Measurements from ENCODE around the gene ANKRD6.
A peak's percentile ranks its signal among the peaks of the same experiment; 100 is the strongest.

ANKRD6 gene

DNA sequence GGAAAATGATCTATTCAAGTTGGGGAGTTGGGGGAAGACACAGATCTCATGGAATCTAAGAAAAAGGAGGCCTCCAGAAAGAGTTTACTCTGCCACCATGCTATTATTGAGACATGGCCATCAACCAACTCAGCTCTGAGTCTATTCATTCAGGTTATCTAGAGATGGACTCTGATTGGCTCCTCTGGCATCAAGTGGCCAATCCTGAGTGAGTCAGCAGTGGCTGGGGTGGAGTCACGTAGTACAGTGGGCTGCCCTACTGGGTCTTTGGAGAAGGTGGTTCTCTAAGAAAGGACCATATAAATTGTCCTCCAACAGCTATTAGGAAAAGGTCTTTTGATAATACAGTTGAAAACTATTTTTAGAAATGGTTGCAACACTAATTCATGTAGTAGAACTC lies 163.5 kb downstream of the ANKRD6 start:
- TF ChIP-seq, protein P1, sequence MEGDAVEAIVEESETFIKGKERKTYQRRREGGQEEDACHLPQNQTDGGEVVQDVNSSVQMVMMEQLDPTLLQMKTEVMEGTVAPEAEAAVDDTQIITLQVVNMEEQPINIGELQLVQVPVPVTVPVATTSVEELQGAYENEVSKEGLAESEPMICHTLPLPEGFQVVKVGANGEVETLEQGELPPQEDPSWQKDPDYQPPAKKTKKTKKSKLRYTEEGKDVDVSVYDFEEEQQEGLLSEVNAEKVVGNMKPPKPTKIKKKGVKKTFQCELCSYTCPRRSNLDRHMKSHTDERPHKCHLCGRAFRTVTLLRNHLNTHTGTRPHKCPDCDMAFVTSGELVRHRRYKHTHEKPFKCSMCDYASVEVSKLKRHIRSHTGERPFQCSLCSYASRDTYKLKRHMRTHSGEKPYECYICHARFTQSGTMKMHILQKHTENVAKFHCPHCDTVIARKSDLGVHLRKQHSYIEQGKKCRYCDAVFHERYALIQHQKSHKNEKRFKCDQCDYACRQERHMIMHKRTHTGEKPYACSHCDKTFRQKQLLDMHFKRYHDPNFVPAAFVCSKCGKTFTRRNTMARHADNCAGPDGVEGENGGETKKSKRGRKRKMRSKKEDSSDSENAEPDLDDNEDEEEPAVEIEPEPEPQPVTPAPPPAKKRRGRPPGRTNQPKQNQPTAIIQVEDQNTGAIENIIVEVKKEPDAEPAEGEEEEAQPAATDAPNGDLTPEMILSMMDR (IDR thresholded peaks at IDR 0.05; ENCODE audit: control extremely low read depth, extremely low read depth, low read depth, missing control alignments), result no peak
- no peak for DNase-seq (ENCODE audit: extremely low spot score)
- CTCF ChIA-PET, result interaction anchor here (4.1 to 5.1 kb wide), 2 partner anchors 13 to 164 kb away, joined by 16 to 32 read pairs; partner anchors contain the start of gene ANKRD6
- POLR2A ChIA-PET, result no interaction called here

DNA sequence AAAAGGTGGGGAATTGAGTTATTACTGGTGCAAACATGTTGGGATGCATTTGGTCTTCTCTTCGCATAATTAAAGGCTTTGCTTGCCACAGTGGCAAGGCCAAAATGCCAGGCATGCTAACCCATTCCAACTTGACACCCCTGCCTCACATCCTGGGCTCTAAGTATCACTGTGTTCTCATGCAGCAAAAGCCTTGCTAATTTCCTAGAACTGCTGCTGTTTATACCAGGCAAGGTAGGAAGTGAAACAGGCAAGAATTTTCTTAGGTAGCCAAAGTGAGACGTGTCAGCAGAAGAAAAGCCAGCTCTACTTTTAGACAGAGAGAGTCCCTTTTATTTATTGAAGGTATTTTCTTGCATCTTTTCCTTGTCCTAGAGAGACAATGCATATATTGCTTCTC lies 164.4 kb downstream of the ANKRD6 start:
- TF ChIP-seq, protein P1 (IDR thresholded peaks at IDR 0.05; ENCODE audit: control extremely low read depth, extremely low read depth, low read depth, missing control alignments), result no peak
- ChIA-PET CTCF (interaction anchor here (1.2 to 5.1 kb wide), 3 partner anchors 12 to 290 kb away, joined by 3 to 32 read pairs (median 16); partner anchors contain the start of gene ANKRD6), POLR2A (no interaction called here)
- no peak for DNase-seq (ENCODE audit: extremely low spot score)

DNA sequence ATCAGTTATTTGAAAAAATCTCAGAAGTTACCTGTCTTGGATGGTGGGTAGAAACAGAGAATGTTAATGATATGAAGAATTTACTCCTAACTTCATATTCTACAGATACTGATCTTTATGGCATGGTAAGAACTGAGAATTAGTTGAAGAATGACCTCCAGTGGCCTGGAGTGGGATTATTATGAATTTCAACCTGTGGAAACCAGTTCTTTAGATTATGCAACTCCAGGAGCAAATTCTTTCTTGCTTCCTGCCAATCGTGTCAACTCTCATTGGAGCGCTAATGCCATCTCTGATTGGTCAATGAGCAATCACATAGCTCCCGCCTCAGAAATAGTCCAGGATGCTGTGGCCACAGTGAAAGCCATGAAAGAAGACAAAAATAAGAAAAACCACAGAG lies 165.0 kb downstream of the ANKRD6 start:
- POLR2A ChIA-PET, result no interaction called here

DNA sequence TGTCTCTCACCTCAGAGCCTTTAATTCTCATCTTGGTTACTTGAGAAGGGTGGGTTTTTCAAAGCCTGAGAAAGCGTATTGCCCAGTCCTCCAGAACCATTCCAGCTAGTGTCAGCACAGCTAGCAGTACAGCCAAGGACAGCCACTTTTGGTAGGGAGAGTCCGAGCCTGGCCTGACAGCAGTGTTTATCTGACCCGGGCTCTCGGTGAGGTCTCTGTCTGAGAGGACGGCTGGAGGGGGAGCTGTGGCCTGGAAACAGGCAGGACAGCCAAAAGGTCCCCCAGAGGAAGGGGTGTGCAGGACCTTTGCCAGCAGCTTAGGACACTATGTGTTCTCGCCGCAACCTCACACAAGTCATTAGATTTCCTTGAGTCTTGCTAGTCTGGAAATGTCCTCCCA lies 166.8 kb downstream of the ANKRD6 start:
- ChIA-PET CTCF (interaction anchor here (0.7 to 5.1 kb wide), 5 partner anchors 9 to 43 kb away, joined by 3 to 32 read pairs (median 3); no protein-coding TSS in a partner anchor), POLR2A (no interaction called here)
- DNase-seq (ENCODE audit: extremely low spot score), result no peak
- TF ChIP-seq, protein P1 (IDR thresholded peaks at IDR 0.05; ENCODE audit: control extremely low read depth, extremely low read depth, low read depth, missing control alignments), result no peak

More for the DNA sequence above, 165.0 kb downstream of the ANKRD6 start:
- CTCF ChIA-PET, result interaction anchor here (0.9 to 5.1 kb wide), 4 partner anchors 12 to 291 kb away, joined by 3 to 32 read pairs (median 10); partner anchors contain the start of gene ANKRD6
- no peak for DNase-seq (ENCODE audit: extremely low spot score)
- TF ChIP-seq, protein P1 (IDR thresholded peaks at IDR 0.05; ENCODE audit: control extremely low read depth, extremely low read depth, low read depth, missing control alignments), result peak; percentile 20

DNA sequence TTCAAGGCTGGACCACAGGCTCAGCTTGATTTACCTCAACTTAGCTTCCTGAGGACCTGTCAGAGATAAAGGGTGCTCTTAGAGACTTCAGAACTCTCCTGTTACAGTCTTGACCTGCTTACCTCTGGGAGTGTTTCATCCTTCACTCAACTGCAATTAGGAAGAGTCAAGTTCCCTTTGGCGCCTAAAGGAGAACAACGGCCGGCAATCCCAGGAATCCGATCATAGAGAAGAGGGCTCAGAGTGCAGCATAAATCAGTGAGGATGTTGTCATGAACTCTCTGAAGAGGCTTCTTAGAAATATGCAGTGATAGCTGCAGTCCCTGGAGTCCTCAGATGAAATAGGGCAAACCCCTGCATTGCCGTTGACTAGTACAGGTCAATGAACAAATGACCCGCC lies 169.2 kb downstream of the ANKRD6 start:
- ChIA-PET POLR2A (no interaction called here), CTCF (interaction anchor here (1.0 to 2.1 kb wide), 3 partner anchors 9 to 170 kb away, joined by 3 to 5 read pairs (median 5); no protein-coding TSS in a partner anchor)
- DNase-seq (ENCODE audit: extremely low spot score), result no peak
- TF ChIP-seq, protein P1 (IDR thresholded peaks at IDR 0.05; ENCODE audit: control extremely low read depth, extremely low read depth, low read depth, missing control alignments), result no peak

DNA sequence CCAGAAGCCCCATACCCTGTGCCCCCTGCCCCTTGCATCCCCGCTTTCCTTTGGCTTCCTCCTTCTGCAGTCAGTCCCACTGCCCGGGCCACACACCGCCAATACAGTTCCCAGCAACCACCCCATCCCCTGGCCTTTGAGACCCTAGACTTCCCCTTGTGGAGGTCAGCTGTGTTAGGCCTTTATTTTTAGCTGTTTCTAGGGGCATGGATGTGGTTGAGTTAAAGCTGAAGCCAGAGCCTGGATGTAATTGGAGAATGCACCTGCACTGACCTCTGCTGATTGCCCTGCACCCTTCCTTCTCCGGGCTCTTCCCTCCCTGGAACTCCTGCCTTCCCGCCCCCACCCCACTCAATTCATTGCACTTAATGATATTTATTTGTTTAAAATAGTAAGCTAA lies 171.7 kb downstream of the ANKRD6 start:
- CTCF ChIA-PET, result interaction anchor here (0.9 to 1.4 kb wide), 4 partner anchors 9 to 172 kb away, joined by 3 to 5 read pairs (median 4); no protein-coding TSS in a partner anchor
- POLR2A ChIA-PET, result no interaction called here
- TF ChIP-seq, protein P1 (IDR thresholded peaks at IDR 0.05; ENCODE audit: control extremely low read depth, extremely low read depth, low read depth, missing control alignments), result no peak
- DNase-seq (ENCODE audit: extremely low spot score), result no peak

Data from GM10248 (cell line).